Hematopoietic multipotent progenitor cell treated with erythropoietin and hydrocortisone succinate and interleukin-3 and kit ligand, for 15 days (in vitro differentiated cells): ENCODE results near the gene TPRX2.
"Not testable (repeated sequence)": the region's sequence is repeated elsewhere in the genome, so short reads cannot be mapped to it uniquely, and the experiment has no call there.

Experiments
- DNase-seq: peaks from one replicate; pipeline ENCODE4 v3.0.0-alpha.2; 2015; ENCODE audit warnings: low spot score

Gene TPRX2

GRCh38 chr19:47858646-47859285 lies at the start of gene TPRX2:
TPRX2 (plus strand) TSS chr19:47859235; CDS start chr19:47859247, 12 bp downstream.
- not testable (repeated sequence) for DNase-seq

GRCh38 chr19:47813304-47813994 lies 45.6 kb upstream of the TPRX2 start:
- DNase-seq, result peak; percentile 68

GRCh38 chr19:47813995-47814328 lies 45.1 kb upstream of the TPRX2 start:
- DNase-seq, result no peak

DNA sequence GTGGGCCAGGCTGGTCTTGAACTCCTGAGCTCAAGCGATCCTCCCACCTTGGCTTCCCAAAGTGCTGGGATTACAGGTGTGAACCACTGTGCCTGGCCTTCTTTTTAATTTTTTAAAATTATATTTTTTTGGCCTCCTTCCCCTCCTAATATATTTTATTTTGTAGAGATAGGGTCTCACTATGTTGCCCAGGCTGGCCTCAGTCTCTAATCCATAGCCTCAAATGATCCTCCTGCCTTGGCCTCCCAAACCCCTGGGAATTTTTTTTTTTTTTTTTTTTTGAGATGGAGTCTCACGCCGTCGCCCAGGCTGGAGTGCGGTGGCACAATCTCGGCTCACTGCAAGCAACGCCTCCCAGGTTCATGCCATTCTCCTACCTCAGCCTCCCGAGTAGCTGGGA lies 42.8 kb upstream of the TPRX2 start:
- not testable (repeated sequence) for DNase-seq

DNA sequence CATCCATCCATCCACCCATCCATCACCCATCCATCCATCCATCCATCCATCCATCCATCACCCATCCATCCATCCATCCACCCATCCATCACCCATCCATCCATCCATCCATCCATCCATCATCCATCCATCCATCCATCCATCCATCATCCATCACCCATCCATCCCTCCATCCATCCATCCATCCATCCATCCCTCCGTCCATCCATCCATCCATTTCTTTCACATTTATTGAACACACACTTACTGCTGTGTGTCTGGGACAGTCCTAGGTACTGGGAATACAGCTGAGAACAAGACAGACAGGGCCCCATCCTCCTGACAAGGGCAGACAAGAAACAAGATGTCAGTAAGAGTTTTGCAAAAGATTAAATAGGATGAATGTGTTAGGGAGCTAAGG lies 40.8 kb upstream of the TPRX2 start:
- DNase-seq, result not testable (repeated sequence)

- DNase-seq, result no peak
Observed at GRCh38 chr19:47819858-47820257, 39.2 kb upstream of the TPRX2 start.

GRCh38 chr19:47820410-47820809 lies 38.6 kb upstream of the TPRX2 start:
- DNase-seq, result no peak

DNA sequence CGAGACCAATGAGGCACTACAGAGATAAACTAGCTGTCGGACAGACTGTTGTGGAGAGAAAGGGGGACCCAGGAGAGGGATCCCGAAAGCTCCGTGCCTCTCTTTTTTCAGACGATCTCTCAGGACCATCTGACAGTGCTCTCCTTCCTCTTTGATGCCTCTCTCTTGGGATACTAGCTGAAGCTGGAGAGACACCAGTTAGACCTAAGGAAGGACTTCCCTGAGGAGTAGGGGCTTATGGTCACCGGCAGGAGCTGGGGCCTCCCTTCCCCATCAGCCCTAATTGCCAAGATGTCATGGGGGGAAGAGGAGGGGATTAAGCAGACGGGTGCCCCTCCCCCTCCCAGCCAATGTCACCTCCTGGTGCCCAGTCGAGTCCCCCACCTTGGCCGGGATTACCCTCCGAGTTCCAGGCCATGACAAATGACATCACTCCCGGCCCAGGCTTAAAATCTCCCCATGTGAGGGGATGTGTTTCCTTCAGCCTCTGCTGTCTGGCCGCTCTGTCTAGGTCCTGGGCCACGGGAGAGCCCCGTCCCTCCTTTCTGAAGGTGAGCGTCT lies 37.5 kb upstream of the TPRX2 start, which contains the start of gene CRX:
TSS of gene CRX (plus strand) at position 478 of the 561 bp plus-strand sequence. CDS start 12,507 bp downstream, outside the sequence.
- no peak for DNase-seq

DNA sequence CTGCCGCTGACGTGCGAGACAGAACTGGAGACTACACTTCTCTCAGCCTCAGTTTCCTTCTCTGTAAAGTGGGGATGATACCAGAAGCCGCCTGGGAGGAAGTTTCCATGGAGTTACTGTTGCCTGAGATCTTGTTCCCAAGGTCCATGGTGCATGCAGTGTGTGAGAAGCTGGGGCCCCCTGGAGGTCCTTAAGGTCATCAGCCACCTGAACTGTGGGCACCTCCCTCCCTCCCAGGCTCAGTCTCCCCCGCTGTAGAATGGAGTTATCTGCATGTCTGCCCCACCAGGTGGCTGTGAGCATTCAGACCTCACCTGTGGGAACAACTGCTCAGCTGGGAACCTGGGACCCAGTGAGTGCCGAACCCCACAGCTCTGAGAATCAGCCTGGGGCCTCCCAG lies 34.6 kb upstream of the TPRX2 start:
- DNase-seq, result no peak

- DNase-seq, result no peak
Observed at GRCh38 chr19:47826800-47827199, 32.2 kb upstream of the TPRX2 start.

GRCh38 chr19:47832723-47833122 lies 26.3 kb upstream of the TPRX2 start:
- no peak for DNase-seq

DNA sequence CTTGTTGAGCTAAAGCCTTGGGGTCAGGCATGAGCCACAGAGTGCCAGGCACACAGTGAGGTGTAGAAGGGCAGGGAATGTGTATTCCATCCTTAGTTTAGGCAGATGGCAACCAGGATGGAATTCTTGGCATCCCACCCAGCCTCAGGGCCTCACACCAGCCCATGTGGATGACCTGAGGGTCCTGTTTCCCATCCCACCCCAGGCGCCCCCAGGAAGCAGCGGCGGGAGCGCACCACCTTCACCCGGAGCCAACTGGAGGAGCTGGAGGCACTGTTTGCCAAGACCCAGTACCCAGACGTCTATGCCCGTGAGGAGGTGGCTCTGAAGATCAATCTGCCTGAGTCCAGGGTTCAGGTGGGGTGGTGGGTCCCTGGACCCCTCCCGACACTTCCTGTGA lies 23.0 kb upstream of the TPRX2 start:
- DNase-seq, result no peak

- no peak for DNase-seq
Observed at GRCh38 chr19:47839411-47839810, 19.6 kb upstream of the TPRX2 start.

- DNase-seq, result no peak
Observed at GRCh38 chr19:47839913-47840312, 19.1 kb upstream of the TPRX2 start.

- DNase-seq, result no peak
Observed at GRCh38 chr19:47842941-47843340, 16.1 kb upstream of the TPRX2 start.

- DNase-seq, result no peak
Observed at GRCh38 chr19:47848425-47848822, 10.6 kb upstream of the TPRX2 start.

DNA sequence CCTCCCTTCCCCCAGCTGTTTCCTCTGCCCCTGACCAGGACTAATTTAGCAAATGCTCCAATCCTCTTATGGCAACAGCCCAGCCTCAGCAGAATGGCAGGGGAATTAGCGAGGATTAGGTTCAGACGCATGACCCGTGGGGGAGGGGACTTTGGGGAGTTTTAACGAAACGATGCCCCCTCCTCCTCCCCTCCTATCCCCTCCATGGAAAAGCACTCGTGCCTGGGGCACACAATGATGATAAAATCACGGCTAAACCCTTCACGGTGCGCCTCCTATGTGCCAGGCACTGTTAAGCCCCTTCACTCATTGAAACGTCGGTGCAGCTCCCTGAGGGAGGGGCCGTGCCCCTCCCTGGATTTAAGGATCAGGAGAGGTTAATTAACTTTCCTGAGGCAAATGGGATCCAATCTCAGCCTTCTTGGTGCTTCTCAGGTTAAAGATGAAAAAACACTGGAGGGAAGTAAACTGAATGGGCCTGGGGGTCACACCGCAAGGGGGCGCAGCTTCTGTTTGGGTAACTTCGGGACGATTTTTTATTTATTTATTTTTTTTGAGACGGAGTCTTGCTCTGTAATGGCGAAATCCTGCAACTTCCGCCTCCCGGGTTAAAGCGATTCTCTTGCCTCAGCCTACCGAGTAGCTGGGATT lies 10.1 kb upstream of the TPRX2 start:
- DNase-seq, result no peak

DNA sequence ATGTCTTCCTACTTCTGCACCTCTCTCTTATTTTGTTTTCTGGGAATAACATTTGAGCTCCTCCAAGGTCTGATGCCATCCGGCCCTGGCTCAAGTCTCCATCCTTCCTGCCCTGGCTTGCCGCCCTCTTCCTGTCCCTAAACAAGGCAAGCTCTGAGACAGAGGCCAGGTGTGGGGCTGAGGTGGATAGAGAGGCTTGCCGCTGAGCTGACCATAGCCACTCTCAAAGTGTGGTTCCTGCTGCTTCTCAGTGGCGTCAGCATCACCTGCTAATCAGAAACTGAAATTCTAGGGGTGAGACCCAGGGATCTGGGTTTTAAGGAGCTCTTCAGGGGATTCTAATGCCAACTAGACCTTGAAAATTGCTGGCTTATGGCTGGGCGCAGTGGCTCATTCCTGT lies 6.0 kb upstream of the TPRX2 start:
- no peak for DNase-seq

- DNase-seq, result no peak
Observed at GRCh38 chr19:47854459-47854858, 4.6 kb upstream of the TPRX2 start.

GRCh38 chr19:47858231-47858630 lies 804 bp upstream of the TPRX2 start:
- DNase-seq, result not testable (repeated sequence)

- not testable (repeated sequence) for DNase-seq
Observed at GRCh38 chr19:47859838-47860237, 803 bp downstream of the TPRX2 start.

DNA sequence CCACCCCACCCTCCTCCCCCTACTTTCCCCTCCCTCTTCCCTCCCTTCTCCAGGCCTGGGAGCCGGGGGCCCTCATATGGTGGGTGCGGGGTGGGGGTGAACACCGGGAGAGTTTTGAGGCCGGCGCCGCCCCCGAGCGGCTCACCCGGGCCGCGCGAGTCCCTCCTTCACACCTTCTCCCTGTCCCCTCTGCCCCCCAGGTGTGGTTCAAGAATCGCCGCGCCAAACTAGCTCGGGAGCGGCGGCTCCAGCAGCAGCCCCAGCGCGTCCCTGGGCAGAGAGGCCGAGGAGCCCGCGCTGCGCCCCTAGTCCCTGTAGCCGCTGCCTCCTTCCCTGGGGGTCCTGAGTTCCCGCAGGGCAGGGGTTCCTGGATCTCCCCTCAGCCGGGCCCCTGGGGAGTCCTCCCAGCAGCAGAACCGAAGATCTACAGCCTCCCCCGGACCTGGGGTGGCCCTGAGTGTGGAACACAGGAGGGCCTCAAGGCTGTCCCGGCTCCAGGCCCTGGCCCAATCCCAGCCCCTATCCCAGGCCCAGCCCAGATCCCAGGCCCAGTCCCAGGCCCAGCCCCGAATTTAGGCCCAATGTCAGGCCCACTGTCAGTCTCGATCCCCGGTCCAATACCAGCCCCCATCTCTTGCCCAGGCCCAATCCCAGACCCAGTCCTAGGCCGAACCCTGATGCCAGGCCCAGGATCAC lies 1.7 kb downstream of the TPRX2 start:
- DNase-seq, result no peak
